CD4-positive, alpha-beta T cell (primary cell): ENCODE data around the gene MAS1. TPM values are rescaled to one million over a fixed set of nuclear protein-coding genes. Genes with fewer than 3 reads are reported as not detected.

Experiments used
- ATAC-seq: fragments of 200-7000 bp; cut with Tn5 transposase; one replicate; pipeline ENCODE4 v1.10.0; 2022; ENCODE audit warnings: mild to moderate bottlenecking; ENCODE audit not compliant: poor library complexity
- CTCF ChIA-PET: fragments of 350-600 bp; sonication (Branson Sonifier 250); formaldehyde crosslinking; loops from one replicate; lab custom pipeline; 2021; ENCODE audit warnings: antibody characterized with exemption, inconsistent platforms; lab: Charles Lee
- POLR2A ChIA-PET: fragments of 350-600 bp; sonication (Branson Sonifier 250); formaldehyde crosslinking; loops from one replicate; lab custom pipeline; 2021; ENCODE audit warnings: antibody characterized with exemption, inconsistent platforms; lab: Charles Lee
- DNase-seq, 14 experiments: peaks; one replicate each; pipeline ENCODE4 v3.0.0-alpha.2; 2013 to 2020; ENCODE audit warnings: mixed read lengths in 2 of 14
- H3K27ac ChIP-seq, 2 donors: one replicate each; pipeline versions ENCODE4 v1.5.1 to v1.7.0; 2013; ENCODE audit warnings: low read length in 2 of 2, low read depth in 1 of 2, mild to moderate bottlenecking in 1 of 2
- H3K27me3 ChIP-seq, 2 experiments: 1 replicate in 1 of 2; 2 replicates in 1 of 2; pipeline versions ENCODE4 v1.6.1 to v1.7.0; 2013; ENCODE audit warnings: low read length in 2 of 2, control low read depth in 1 of 2, mild to moderate bottlenecking in 1 of 2, moderate library complexity in 1 of 2; ENCODE audit not compliant: insufficient read depth in 2 of 2, control insufficient read depth in 1 of 2
- H3K36me3 ChIP-seq: one replicate; pipeline ENCODE4 v1.6.1; 2013; ENCODE audit warnings: low read length, control low read depth; ENCODE audit not compliant: insufficient read depth
- H3K4me1 ChIP-seq: one replicate; pipeline ENCODE4 v1.6.1; 2013; ENCODE audit warnings: low read length, control low read depth; ENCODE audit not compliant: insufficient read depth
- H3K4me3 ChIP-seq: one replicate; pipeline ENCODE4 v1.5.1; 2013; ENCODE audit warnings: mild to moderate bottlenecking, low read length, moderate library complexity
- H3K9me3 ChIP-seq, 2 experiments: 1 replicate in 1 of 2; 2 replicates in 1 of 2; pipeline versions ENCODE4 v1.6.1 to v1.7.0; 2013; ENCODE audit warnings: low read length in 2 of 2, mild to moderate bottlenecking in 2 of 2, control low read depth in 1 of 2, moderate library complexity in 1 of 2; ENCODE audit not compliant: control insufficient read depth in 1 of 2, insufficient read depth in 1 of 2
- H3K27ac Mint-ChIP-seq: one replicate; pipeline ENCODE4 v1.8.0; 2020; ENCODE audit warnings: mixed read lengths
- H3K27me3 Mint-ChIP-seq: one replicate; pipeline ENCODE4 v1.8.0; 2021; ENCODE audit warnings: mixed read lengths
- H3K36me3 Mint-ChIP-seq: one replicate; pipeline ENCODE4 v1.8.0; 2021; ENCODE audit warnings: low read depth, mixed read lengths
- H3K4me1 Mint-ChIP-seq: one replicate; pipeline ENCODE4 v1.8.0; 2021; ENCODE audit warnings: low read depth, mixed read lengths
- H3K4me3 Mint-ChIP-seq: one replicate; pipeline ENCODE4 v1.8.0; 2020; ENCODE audit warnings: mild to moderate bottlenecking, mixed read lengths
- H3K9me3 Mint-ChIP-seq: one replicate; pipeline ENCODE4 v1.8.0; 2020; ENCODE audit warnings: mixed read lengths
- intact Hi-C, 2 experiments: fragments of 100-400 bp; cut with DNase I in 1 of 2; cut with micrococcal nuclease in 1 of 2; formaldehyde crosslinking; loops; one replicate each; pipeline versions ENCODE4 v1.15.1 to v1.9.0; 2023 to 2025; cut with DNase I, micrococcal nuclease
- total RNA-seq, 174 experiments: library from RNA in 2 of 174; stranded (reverse) in 2 of 174; gene quantifications; one replicate each; pipeline ENCODE4 v1.2.3 and lab custom pipeline; 2021 to 2026
- TF ChIP-seq, protein P1 (sequence below): fragments of 200-600 bp; IDR thresholded peaks from one replicate; pipeline ENCODE4 v1.8.0; 2022; ENCODE audit warnings: antibody characterized with exemption, mild to moderate bottlenecking

Gene MAS1
- total RNA-seq, 2 experiments from 2014 or later = not detected

- TF ChIP-seq, protein P1, sequence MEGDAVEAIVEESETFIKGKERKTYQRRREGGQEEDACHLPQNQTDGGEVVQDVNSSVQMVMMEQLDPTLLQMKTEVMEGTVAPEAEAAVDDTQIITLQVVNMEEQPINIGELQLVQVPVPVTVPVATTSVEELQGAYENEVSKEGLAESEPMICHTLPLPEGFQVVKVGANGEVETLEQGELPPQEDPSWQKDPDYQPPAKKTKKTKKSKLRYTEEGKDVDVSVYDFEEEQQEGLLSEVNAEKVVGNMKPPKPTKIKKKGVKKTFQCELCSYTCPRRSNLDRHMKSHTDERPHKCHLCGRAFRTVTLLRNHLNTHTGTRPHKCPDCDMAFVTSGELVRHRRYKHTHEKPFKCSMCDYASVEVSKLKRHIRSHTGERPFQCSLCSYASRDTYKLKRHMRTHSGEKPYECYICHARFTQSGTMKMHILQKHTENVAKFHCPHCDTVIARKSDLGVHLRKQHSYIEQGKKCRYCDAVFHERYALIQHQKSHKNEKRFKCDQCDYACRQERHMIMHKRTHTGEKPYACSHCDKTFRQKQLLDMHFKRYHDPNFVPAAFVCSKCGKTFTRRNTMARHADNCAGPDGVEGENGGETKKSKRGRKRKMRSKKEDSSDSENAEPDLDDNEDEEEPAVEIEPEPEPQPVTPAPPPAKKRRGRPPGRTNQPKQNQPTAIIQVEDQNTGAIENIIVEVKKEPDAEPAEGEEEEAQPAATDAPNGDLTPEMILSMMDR = no peak
Observed at GRCh38 chr6:159913862-159914564, 23.2 kb downstream of the MAS1 start.

GRCh38 chr6:159914565-159914923, 23.8 kb downstream of the MAS1 start:
- CTCF ChIA-PET = no interaction called here

More at GRCh38 chr6:159913862-159914564, 23.2 kb downstream of the MAS1 start:
- intact Hi-C loops = no loop called here
- Histone ChIP-seq H3K4me1 (no peaks in the 10 kb centered on the region), H3K9me3 (no peaks in the 10 kb centered on the region), H3K27ac (no peak overlapping the region), H3K4me3 (no peak overlapping the region), H3K36me3 (no peaks in the 10 kb centered on the region), H3K27me3 (peaks cover 5% of the 10 kb centered on the region in 2 experiments)
- no peaks in the 10 kb centered on the region for H3K4me1 Mint-ChIP-seq
- ChIA-PET POLR2A (no interaction called here), CTCF (no interaction called here)
- H3K9me3 Mint-ChIP-seq = no peaks in the 10 kb centered on the region
- H3K36me3 Mint-ChIP-seq = no peaks in the 10 kb centered on the region
- no peak overlapping the region for H3K27ac Mint-ChIP-seq
- H3K4me3 Mint-ChIP-seq = no peak overlapping the region
- no peak for ATAC-seq
- no peak for DNase-seq
- H3K27me3 Mint-ChIP-seq = peaks cover 15% of the 10 kb centered on the region

GRCh38 chr6:159915397-159915796, 24.6 kb downstream of the MAS1 start:
- intact Hi-C loops = no loop called here
- Histone ChIP-seq H3K9me3 (no peaks in the 10 kb centered on the region), H3K27me3 (peaks cover under 1 to 5% of the 10 kb centered on the region in 2 experiments), H3K4me1 (no peaks in the 10 kb centered on the region), H3K4me3 (no peak overlapping the region), H3K27ac (no peak overlapping the region), H3K36me3 (no peaks in the 10 kb centered on the region)
- Mint-ChIP-seq H3K4me1 (no peaks in the 10 kb centered on the region), H3K36me3 (no peaks in the 10 kb centered on the region), H3K9me3 (no peaks in the 10 kb centered on the region), H3K4me3 (no peak overlapping the region), H3K27ac (no peak overlapping the region), H3K27me3 (peaks cover 9% of the 10 kb centered on the region)
- ChIA-PET CTCF (no interaction called here), POLR2A (no interaction called here)
- TF ChIP-seq, protein P1 = no peak
- DNase-seq (no peak), ATAC-seq (no peak)

More at GRCh38 chr6:159914565-159914923, 23.8 kb downstream of the MAS1 start:
- Mint-ChIP-seq H3K9me3 (no peaks in the 10 kb centered on the region), H3K27ac (no peak overlapping the region), H3K36me3 (no peaks in the 10 kb centered on the region), H3K4me1 (no peaks in the 10 kb centered on the region), H3K27me3 (peaks cover 15% of the 10 kb centered on the region), H3K4me3 (no peak overlapping the region)
- POLR2A ChIA-PET = no interaction called here
- DNase-seq (no peak), ATAC-seq (no peak)
- no peaks in the 10 kb centered on the region for H3K9me3 ChIP-seq
- H3K27ac ChIP-seq = no peak overlapping the region
- TF ChIP-seq, protein P1 = no peak
- H3K36me3 ChIP-seq = no peaks in the 10 kb centered on the region
- H3K27me3 ChIP-seq = peaks cover 5% of the 10 kb centered on the region in 2 experiments
- H3K4me1 ChIP-seq = no peaks in the 10 kb centered on the region
- H3K4me3 ChIP-seq = no peak overlapping the region
- intact Hi-C loops = no loop called here
